HuH-7.5 (cell line): ENCODE data around the gene MXI1.
"Not testable (repeated sequence)": the region's sequence is repeated elsewhere in the genome, so short reads cannot be mapped to it uniquely, and the experiment has no call there.

Experiments
- DNase-seq: peaks from one replicate; pipeline ENCODE4 v3.0.0; 2011; ENCODE audit warnings: low spot score

MXI1 gene

DNA sequence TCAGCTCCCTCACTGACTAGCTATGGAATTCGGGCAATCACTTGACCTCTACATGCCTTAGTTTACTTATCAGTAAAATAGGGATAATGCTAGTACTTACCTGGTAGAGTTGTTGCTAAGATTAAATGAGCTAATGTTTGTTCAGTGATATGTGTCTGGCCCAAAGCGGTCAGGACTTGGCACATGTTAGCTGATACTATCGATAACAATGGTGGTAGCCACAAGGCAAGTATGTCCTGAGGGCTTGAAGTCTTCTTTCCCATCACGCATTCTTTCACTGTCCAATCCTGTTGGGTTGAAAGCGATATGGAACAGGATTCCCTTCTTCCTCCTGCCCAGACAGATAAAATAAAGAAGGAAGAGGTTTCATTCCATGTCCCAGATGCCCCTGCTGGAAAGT, 25.5 kb upstream of the MXI1 start:
- DNase-seq = no peak

GRCh38 chr10:110184398-110184797, 23.0 kb upstream of the MXI1 start:
- DNase-seq = no peak

DNA sequence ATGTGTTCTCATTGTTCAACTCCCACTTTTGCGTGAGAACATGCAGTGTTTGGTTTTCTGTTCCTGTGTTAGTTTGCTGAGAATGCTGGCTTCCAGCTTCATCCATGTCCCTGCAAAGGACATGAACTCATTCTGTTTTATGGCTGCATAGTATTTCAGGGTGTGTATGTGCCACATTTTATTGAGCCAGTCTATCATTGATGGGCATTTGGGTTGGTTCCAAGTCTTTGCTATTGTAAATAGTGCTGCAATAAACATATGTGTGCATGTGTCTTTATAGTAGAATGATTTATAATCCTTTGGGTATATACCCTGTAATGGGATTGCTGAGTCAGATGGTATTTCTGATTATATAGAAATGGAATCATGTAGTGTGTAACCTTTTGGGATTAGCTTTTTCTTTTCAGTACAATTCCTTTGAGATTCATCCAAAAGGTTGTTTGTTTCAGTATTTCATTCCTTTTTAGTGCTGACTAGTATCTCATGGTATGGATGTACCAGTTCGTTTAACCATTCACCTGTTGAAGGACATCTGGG, 21.7 kb upstream of the MXI1 start:
- not testable (repeated sequence) for DNase-seq

GRCh38 chr10:110190170-110190569, 17.2 kb upstream of the MXI1 start:
- DNase-seq = no peak

GRCh38 chr10:110192552-110192951, 14.9 kb upstream of the MXI1 start:
- DNase-seq = no peak

DNA sequence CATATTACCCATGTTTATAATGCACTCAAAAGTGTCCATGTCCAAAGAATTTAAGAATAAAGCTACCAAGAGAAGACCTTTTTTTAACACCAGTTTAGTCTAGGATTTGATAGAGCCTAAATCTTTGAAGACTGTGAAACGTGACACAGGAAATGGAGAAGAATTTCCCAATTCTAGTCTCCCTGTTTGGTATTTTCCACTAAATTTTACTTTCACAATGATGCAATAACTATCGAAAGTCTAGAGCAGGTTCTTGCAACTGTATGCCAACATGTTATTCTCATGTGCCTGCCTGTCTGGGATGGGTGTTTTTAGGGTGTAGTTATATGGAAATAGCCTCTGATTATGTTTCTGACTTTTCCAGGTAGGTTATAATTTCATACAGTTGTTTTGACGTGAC, 6.9 kb upstream of the MXI1 start:
- DNase-seq = no peak

DNA sequence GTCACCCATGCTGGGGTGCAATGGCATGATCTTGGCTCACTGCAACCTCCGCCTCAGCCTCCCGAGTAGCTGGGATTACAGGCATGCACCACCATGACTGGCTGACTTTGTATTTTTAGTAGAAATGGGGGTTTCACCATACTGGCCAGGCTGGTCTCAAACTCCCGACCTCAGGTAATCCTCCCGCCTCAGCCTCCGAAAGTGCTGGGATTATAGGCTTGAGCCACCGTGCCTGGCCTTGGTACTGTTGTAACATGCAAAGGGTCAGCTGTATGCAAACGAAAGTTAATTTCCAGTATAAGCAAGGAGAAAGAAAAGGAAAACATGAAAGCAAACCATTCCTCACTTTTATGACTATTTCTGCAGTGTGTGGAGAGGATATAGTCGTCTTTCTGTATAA, 6.4 kb upstream of the MXI1 start:
- DNase-seq = not testable (repeated sequence)

DNA sequence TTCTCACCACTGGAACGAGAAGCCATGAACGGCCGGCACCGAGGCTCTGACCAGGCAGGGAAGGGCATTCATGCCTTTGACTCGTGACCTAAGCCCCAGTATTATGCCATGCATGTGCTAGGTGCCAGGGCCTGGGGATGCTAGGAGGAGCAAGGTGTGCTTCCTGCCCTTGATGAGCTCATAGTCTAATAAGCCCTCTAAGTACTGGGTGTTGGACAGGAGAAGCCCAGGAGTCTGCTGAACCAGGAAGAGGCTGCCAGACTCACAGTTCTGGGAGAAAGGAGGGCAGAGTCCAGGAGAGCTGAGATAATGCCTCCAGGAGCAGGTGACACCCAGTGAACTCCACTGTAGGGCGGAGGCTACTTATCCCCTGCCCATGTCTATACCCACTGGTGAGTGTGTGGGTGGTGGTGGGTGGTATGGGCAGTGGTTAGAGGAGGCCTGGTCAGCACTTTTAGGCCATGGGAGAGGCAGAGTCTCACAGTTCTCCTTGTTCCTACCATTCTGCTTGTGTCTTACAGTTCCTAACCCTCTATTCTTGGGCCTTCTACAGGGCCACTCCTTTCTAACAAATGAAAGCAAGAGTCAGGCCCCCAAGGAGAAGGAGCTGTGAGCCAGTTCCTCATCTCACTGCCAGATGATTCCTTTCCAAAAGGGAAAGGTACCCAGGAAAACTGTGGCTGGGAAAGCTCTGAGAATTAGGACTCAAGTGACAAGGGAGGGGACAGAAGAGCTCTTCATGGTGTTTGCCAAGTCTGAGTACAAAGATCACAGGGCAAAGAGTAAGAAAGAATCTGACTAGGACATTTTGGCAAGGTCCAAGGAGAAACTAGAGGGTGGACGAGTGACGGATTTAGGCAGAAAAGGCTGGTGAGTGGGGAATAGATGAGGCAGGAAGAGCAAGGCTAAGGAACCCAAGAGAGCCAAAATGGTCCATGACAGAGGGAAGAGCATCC, 3.6 kb upstream of the MXI1 start:
- DNase-seq = no peak

- no peak for DNase-seq
Observed at GRCh38 chr10:110205051-110205675, 2.2 kb upstream of the MXI1 start.

GRCh38 chr10:110207805-110208613, 604 bp downstream of the MXI1 start:
- peak; percentile 57 for DNase-seq

GRCh38 chr10:110208614-110209453, 1.4 kb downstream of the MXI1 start:
- peak; percentile 61 for DNase-seq

DNA sequence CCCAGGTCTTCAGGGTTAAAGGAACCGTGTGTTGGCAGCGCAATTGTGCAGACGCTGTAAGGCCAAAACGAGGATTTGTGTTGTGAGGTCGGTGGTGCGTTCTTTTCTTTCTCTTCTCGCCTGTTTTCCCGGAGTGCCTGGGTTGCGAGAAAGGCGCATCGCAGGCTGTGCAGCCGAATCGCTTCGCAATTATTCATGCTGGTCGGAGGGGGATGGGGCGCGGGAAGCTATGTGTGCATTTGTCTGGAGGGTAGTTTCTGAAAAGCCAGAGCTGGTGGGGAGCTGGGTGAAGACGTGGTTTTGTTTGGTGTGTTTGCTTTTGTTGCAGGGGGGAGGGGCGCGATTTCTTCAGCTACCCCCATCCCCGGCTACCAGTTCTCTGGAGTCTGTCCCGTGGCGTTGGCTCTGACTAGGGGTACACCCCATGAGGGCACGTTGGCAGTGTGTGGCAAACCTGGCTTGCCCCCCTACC, 2.1 kb downstream of the MXI1 start:
- DNase-seq = peak; percentile 50

- peak; percentile 49 for DNase-seq
Observed at GRCh38 chr10:110209926-110210673, 2.7 kb downstream of the MXI1 start.

- peak; percentile 98 for DNase-seq
Observed at GRCh38 chr10:110210674-110211464, 3.5 kb downstream of the MXI1 start.

DNA sequence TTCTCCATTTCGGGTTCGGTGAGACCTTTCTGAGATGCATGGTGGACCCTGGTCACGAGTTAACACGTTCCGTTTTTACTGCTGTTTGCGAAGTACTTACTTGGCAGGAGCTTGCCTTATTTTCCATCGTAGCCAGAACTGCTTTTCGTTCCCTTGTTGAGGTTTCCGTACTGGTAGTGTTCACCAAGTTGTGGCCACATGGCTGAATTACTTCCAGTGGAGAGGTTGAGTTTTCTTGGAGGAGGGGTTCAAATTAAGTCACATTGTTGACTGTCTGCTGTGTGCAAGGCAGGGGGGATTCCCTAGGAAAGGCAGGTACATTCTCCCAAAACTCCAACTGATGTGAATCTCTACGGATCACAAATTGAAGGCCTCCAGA, 4.0 kb downstream of the MXI1 start:
- no peak for DNase-seq

DNA sequence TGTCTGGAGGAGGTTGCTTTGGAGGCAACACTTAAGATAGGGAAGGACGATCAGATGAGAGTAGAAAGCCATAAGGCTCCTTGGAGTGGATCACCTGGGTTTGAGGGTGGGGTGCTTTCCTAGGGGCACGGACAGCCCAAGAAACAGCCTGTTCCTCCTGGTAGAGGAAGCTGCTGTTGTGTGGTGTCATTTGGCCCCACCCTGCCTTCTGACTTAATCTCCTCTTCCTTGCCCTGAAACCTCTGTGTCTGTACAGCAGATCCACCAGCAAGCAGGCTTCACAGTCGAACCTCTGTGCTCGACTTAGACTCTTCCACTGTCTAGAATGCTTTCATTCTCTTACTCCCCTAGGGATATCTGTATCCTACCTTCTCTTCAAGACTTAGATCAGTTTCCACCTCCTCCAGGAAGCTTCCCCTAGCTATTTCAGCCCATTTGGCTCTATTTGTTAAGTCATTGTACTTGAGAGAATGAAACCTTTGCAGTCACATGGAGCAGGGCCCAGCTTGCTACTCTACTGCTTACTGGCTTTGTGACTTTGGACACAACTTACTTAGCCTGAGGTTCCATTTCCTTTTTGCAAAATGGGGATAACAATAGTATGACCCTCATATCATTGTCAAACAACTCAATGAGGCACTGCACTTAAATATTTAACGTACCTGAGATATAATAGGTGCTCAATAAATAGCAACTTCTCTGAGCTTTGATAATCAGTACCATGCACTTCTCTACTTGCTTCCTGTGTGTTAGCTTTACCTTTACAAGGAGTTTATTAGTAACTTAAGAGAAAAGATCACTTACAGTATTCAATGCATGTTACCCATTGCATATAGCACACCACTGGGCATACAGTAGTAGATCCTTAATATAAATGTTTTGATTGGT, 5.0 kb downstream of the MXI1 start:
- DNase-seq = no peak

DNA sequence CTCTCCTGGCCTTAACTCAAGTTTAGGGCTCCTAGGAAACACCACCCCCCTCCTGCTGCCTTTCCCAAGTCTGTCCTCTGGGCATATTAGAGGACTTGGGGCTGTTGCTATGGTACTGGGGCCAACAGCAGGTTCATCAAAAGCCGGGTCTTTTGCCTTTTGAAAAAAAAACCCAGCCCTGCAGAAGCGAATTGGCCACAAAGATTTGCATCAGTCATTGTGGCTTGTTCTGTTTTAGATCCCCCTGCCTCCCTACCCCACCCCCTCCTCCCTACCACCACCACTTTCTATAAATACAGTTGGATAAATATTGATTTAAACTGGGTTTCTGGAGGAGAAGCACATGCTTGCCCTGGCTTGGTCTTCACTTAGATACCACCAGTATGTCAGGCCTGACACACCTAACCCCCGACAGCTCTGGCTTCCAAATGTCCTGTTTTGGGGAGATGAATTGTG, 7.0 kb downstream of the MXI1 start:
- no peak for DNase-seq
